GM13977 (cell line): Measurements from ENCODE around the gene SMOC2.

Experiments used
- DNase-seq: peaks from one replicate; pipeline ENCODE4 v3.0.0; 2012; ENCODE audit warnings: low spot score
- in situ Hi-C: fragments of 300-500 bp; cut with MboI; formaldehyde crosslinking; loops from one replicate; pipeline ENCODE4 v1.12.0; 2022; ENCODE audit warnings: low sequenced_read_pairs, low pct_unique_long_range_greater_than_20kb, mixed read lengths, inconsistent platforms; ENCODE audit not compliant: unreplicated experiment
- TF ChIP-seq, protein P1 (sequence below): IDR thresholded peaks from 2 replicates; pipeline ENCODE4 v1.5.1; 2012; ENCODE audit warnings: mild to moderate bottlenecking, control low read depth; ENCODE audit not compliant: insufficient read depth; ENCODE audit errors: extremely low read depth, missing control alignments

Gene SMOC2

DNA sequence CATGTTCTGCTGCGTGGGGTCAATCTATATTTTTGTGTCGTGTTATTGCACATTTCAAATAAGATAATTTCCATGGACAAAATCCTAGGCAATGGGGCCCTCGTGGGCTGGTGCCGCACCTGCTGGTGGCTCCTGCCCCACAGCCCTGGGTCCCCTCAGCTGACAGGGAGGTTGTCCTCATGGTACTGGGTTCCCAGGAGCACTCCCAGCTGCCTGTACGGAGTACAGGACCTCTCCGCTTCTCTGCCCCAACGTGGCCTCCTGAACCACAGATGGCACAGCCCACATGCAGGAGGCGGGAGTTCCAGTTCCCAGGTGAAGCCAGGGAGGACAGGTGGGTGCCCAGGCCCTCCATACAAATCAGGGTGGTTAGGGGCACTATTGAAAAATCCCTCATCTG lies 243.5 kb downstream of the SMOC2 start:
- in situ Hi-C loops, result no loop called here
- DNase-seq, result no peak
- TF ChIP-seq, protein P1, sequence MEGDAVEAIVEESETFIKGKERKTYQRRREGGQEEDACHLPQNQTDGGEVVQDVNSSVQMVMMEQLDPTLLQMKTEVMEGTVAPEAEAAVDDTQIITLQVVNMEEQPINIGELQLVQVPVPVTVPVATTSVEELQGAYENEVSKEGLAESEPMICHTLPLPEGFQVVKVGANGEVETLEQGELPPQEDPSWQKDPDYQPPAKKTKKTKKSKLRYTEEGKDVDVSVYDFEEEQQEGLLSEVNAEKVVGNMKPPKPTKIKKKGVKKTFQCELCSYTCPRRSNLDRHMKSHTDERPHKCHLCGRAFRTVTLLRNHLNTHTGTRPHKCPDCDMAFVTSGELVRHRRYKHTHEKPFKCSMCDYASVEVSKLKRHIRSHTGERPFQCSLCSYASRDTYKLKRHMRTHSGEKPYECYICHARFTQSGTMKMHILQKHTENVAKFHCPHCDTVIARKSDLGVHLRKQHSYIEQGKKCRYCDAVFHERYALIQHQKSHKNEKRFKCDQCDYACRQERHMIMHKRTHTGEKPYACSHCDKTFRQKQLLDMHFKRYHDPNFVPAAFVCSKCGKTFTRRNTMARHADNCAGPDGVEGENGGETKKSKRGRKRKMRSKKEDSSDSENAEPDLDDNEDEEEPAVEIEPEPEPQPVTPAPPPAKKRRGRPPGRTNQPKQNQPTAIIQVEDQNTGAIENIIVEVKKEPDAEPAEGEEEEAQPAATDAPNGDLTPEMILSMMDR, result no peak

DNA sequence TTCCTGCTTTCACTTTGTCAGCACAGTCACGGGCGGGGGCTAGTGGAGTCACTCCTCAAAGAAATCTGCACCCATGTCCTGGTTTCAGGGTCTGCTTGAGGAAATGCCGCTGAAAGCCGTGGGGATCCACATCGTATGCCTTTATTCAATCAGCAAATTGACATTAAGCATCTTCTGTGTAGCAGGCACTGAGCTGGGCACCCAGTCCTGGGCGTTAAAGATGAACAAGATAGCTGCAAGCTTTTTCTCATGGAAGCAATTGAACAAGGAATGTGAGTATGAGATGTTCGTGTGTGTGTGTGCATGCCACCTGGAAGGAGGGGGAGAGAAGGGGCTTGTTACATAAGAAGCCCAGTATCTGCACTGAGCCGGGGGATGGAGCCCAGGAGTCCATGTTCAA lies 243.9 kb downstream of the SMOC2 start:
- TF ChIP-seq, protein P1, result no peak
- in situ Hi-C loops, result no loop called here
- DNase-seq, result no peak

DNA sequence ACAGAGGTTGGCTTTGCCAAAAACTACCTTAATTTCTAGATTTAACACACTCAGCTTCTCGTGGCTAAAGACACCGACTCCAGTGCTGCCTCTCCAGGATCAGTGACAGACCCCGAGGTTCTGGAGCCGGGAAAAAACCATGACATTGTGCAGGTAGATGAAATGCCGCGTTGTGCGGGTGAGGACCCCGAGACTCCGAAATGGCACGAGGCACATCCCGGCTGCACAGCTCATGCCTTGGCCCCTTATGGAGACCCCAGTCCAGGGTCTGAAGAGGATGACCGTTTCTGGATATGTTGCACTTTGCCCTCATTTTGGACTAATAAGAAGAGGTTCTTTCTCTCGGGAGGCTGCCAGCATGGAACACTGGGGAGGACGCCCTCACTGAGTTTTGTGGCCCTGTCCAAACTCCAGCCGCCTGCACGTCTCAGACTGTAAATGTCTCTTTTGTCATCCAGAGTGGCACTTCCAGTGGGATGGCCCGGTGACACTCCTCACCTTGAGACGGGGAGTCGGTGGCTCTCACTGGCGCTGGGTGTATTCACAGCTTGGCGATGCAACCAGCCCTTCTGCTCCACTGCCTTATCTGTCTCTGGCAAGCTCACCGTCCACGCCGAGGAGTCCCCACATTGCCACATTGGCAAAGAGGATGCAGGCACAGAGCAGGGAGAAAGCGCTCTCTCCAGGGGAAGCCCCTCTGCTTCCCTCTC lies 245.2 kb downstream of the SMOC2 start:
- no peak for DNase-seq
- TF ChIP-seq, protein P1, result no peak
- in situ Hi-C loops, result no loop called here

DNA sequence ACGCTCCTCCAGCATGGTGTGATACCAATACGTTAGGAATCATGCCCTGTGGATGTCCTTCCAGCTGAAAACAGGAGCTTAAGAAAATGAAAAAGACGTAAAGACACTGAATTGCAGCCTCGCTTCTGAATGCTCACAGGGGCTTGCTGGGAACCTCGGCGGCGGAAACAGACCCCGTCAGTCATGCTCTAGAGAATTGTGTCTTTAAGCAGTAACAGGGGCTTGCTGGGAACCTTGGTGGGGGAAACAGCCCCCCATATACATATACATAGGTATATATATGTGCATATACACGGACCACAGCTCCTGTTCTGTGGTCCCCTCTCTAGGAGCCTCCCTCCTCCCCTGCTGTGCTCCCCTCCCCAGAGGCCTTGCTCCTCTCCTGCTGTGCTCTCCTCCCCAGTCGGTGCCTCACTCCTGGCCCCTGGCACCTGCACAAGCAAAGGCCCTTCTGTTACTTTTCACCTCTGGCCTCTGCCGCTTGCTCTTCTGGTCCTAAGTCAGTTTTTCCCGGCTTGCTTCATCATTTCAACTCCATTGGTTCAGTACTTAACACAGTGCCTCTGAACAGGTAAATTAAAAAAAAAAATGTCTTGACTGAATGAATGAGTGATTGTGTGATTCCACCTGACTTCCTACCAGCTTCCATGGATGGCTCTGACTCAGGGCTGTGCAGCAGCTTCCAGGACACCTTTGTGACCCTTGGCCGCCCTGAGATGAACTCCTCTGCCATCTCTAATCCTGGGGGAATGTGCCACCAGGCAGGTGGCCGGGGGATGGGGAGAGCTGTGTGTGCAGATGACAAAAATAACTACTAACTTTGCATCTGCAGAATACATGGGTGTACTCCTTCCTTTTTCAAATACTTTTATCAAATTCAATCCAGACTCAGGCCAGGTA lies 246.1 kb downstream of the SMOC2 start:
- in situ Hi-C loops, result no loop called here
- DNase-seq, result no peak
- TF ChIP-seq, protein P1, result no peak

DNA sequence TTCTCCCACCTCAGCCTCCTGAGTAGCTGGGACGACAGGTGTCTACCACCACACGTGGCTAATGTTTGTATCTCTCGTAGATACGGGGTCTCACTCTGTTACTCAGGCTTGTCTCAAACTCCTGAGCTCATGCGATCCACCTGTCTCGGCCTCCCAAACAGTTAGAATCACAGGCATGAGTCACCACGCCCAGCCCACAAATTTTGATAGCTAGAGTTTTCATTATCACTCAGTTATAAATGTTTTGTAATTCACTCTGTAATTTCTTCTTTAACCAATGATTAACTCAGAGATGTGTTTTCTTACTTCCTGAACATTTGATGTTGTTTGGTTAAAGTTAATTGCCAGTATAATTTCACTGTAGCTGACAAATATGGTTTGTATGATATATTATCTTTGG lies 249.3 kb downstream of the SMOC2 start:
- in situ Hi-C loops, result no loop called here
- DNase-seq, result no peak
- TF ChIP-seq, protein P1, result no peak

DNA sequence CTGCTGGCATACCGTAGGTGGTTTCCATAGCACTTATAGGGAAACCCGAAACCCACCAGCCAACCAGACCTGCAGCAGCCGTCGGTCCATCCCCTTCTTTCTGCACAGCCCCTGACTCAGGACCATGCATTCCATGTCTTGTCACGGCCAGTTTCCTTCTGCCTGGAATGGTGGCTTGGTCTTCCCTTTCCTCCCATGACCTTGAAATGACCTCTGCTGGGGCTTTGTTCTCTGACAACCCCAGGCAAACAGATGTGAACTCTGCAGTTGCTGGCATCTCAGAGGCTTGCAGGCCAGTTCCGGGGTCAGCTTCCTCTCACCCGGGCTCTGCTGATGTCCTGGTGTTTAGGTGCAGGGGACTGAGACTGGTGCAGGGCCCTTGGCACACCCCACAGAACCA lies 250.8 kb downstream of the SMOC2 start:
- in situ Hi-C loops, result no loop called here
- TF ChIP-seq, protein P1, result no peak
- no peak for DNase-seq
